Prostate gland (tissue), 2 donors: ENCODE results near the gene MRPS30. TPM values are rescaled to one million over a fixed set of nuclear protein-coding genes. Genes with fewer than 3 reads are reported as not detected.
"Not testable (repeated sequence)": the region's sequence is repeated elsewhere in the genome, so short reads cannot be mapped to it uniquely, and the experiment has no call there.

Experiments
- DNase-seq: peaks from one replicate; pipeline ENCODE4 v3.0.0-alpha.2; 2019; ENCODE audit warnings: low spot score
- H3K27ac ChIP-seq, 2 donors: fragments of 200-600 bp; sonication (generic); 2 replicates each; pipeline ENCODE4 v1.5.1; 2017 to 2019
- H3K27me3 ChIP-seq: fragments of 200-600 bp; sonication (generic); replicated peaks from 2 replicates; pipeline ENCODE4 v1.5.1; 2019; ENCODE audit not compliant: insufficient read depth
- H3K36me3 ChIP-seq, 2 donors: fragments of 200-600 bp; sonication (generic); 1 replicate in 1 of 2; 2 replicates in 1 of 2; pipeline versions ENCODE4 v1.5.1 to v1.8.1; 2017 to 2019
- H3K4me1 ChIP-seq: fragments of 200-600 bp; sonication (generic); replicated peaks from 2 replicates; pipeline ENCODE4 v1.5.1; 2019
- H3K4me3 ChIP-seq, 2 donors: fragments of 200-600 bp; sonication (generic); 2 replicates each; pipeline ENCODE4 v1.5.1; 2017 to 2019
- H3K9me3 ChIP-seq: fragments of 200-600 bp; sonication (generic); 2 replicates; pipeline ENCODE4 v1.5.1; 2017
- POLR2A ChIP-seq: fragments of 450-650 bp; IDR thresholded peaks from one replicate; pipeline ENCODE4 v1.6.1; 2016; ENCODE audit warnings: antibody characterized with exemption, mild to moderate bottlenecking
- POLR2AphosphoS5 ChIP-seq: sonication (generic); formaldehyde crosslinking; IDR thresholded peaks from one replicate; pipeline ENCODE4 v1.6.1; 2017; ENCODE audit warnings: antibody characterized with exemption
- WGBS: methylation state at CpG from one replicate; pipeline ENCODE4 v1.1.5; 2018; 5-methylcytosine and 5-hydroxymethylcytosine counted together
- intact Hi-C: fragments of 100-400 bp; cut with DNase I; formaldehyde crosslinking; loops from one replicate; pipeline ENCODE4 v1.14.2; 2022
- total RNA-seq, 2 donors: library from RNA; depleted of rRNA; stranded (reverse); fragments of >200 nt; gene quantifications; one replicate each; pipeline ENCODE4 v1.1.0, GENCODE V29; 2016
- TF ChIP-seq, protein P1 (sequence below), 4 experiments: fragments of 200-600 bp in 2 of 4; fragments of 450-650 bp in 2 of 4; sonication (generic) in 2 of 4; IDR thresholded peaks; 1 replicate in 3 of 4; 2 replicates in 1 of 4; pipeline ENCODE4 v1.5.1; 2016 to 2019; ENCODE audit warnings: antibody characterized with exemption in 4 of 4, mild to moderate bottlenecking in 2 of 4, moderate library complexity in 2 of 4

MRPS30 gene
- total RNA-seq, 2 donors from 2014 or later = 77.7 to 78.0 TPM

DNA sequence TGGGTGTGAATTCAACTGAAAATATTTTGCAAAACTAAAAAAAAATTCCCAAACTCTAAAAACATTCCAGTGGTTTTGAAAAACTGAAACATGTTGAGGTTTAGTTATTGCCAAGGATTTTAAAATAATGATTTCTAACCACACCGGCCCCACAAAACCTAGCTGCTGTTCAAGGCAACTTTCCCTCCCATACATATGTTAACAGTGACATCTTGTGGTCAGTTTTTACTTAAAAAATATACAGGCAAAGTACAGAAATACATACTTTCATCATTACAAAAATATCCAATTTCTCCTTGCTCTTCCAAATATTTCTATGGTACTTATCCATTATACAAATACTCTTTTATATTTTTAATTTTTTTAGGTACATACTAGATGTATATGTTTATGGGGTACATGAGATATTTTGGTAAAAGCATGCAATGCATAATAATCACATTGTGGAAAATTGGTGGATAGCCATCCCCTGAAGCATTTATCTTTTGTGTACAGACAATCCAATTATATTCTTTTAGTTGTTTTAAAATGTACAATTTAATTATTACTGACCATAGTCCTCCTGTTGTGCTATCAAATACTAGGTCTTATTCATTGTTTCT lies 34.4 kb upstream of the MRPS30 start:
- H3K27me3 ChIP-seq = no peaks in the 10 kb centered on the region
- intact Hi-C loops = loop anchor here (5.0 kb wide), 3 partner anchors 237 to 1142 kb away; no protein-coding TSS in a partner anchor
- H3K36me3 ChIP-seq = no peaks in the 10 kb centered on the region
- no peak for TF ChIP-seq POLR2AphosphoS5
- TF ChIP-seq, protein P1, sequence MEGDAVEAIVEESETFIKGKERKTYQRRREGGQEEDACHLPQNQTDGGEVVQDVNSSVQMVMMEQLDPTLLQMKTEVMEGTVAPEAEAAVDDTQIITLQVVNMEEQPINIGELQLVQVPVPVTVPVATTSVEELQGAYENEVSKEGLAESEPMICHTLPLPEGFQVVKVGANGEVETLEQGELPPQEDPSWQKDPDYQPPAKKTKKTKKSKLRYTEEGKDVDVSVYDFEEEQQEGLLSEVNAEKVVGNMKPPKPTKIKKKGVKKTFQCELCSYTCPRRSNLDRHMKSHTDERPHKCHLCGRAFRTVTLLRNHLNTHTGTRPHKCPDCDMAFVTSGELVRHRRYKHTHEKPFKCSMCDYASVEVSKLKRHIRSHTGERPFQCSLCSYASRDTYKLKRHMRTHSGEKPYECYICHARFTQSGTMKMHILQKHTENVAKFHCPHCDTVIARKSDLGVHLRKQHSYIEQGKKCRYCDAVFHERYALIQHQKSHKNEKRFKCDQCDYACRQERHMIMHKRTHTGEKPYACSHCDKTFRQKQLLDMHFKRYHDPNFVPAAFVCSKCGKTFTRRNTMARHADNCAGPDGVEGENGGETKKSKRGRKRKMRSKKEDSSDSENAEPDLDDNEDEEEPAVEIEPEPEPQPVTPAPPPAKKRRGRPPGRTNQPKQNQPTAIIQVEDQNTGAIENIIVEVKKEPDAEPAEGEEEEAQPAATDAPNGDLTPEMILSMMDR (IDR thresholded peaks at IDR 0.05) = peak; percentile 8 to 51 (median 49)
- TF ChIP-seq POLR2A = no peak
- WGBS = 5% methylated on average over 1 of the region's 1 CpG
- H3K27ac ChIP-seq = no peak overlapping the region
- no peaks in the 10 kb centered on the region for H3K9me3 ChIP-seq
- H3K4me1 ChIP-seq = no peaks in the 10 kb centered on the region
- no peak for DNase-seq
- no peak overlapping the region for H3K4me3 ChIP-seq

DNA sequence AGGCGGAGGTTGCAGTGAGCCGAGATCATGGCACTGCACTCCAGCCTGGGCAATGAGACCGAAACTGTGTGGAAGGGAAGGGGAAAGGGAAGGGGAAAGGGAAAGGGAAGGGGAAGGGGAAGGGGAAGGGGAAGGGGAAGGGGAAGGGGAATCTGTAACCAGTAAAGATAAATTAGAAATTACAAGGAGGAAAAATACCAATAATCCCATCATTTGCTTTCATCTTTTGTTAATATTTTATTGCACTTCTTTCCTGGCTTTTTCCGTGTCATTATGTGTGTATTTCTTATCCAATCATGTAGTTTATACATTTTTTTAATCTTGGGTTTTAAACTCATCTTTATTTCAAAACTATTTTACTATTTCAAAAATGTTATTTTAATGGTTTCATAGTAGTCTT lies 29.6 kb upstream of the MRPS30 start:
- TF ChIP-seq, protein P1 (IDR thresholded peaks at IDR 0.05) = no peak
- no peak for TF ChIP-seq POLR2AphosphoS5
- no peak for TF ChIP-seq POLR2A
- H3K4me3 ChIP-seq = no peak overlapping the region
- H3K4me1 ChIP-seq = no peaks in the 10 kb centered on the region
- 92% methylated on average over 4 of the region's 4 CpGs for WGBS
- DNase-seq = no peak
- intact Hi-C loops = no loop called here
- no peaks in the 10 kb centered on the region for H3K9me3 ChIP-seq
- H3K36me3 ChIP-seq = no peaks in the 10 kb centered on the region
- H3K27ac ChIP-seq = no peak overlapping the region
- no peaks in the 10 kb centered on the region for H3K27me3 ChIP-seq

DNA sequence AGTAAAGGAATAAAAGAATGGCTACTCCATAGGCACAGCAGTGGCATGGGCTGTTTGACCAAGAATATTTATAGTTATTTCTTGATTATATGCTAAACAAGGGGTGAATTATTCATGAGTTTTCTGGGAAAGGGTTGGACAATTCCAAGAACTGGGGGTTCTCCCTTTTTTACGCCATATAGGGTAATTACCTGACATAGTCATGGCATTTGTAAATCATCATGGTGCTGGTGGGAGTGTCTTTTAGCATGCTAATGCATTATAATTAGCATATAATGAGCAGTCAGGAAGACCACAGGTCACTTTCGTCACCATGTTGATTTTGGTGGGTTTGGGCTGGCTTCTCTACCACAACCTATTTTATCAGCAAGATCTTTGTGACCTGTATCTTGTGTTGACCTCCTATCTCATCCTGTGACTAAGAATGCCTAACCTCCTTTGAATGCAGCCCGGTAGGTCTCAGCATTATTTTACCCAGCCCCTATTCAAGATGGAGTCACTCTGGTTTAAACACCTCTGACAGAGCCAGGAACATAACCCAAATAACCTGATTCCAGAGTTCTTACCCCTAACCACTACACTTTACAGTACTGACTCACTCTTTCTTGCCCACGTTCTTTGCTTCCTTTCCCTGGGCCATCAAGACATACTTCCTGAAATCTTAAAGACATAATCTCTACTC lies 25.0 kb upstream of the MRPS30 start:
- intact Hi-C loops = no loop called here
- TF ChIP-seq, protein P1 (IDR thresholded peaks at IDR 0.05) = no peak
- TF ChIP-seq POLR2AphosphoS5 = no peak
- TF ChIP-seq POLR2A = no peak
- no peaks in the 10 kb centered on the region for H3K36me3 ChIP-seq
- H3K4me1 ChIP-seq = no peaks in the 10 kb centered on the region
- no peak for DNase-seq
- H3K9me3 ChIP-seq = no peaks in the 10 kb centered on the region
- H3K27ac ChIP-seq = no peak overlapping the region
- H3K27me3 ChIP-seq = no peaks in the 10 kb centered on the region
- H3K4me3 ChIP-seq = no peak overlapping the region
- WGBS = 94% methylated on average over 4 of the region's 4 CpGs

- no peaks in the 10 kb centered on the region for H3K27me3 ChIP-seq
- H3K9me3 ChIP-seq = no peaks in the 10 kb centered on the region
- H3K4me3 ChIP-seq = no peak overlapping the region
- H3K27ac ChIP-seq = no peak overlapping the region
- intact Hi-C loops = no loop called here
- no peak for TF ChIP-seq POLR2AphosphoS5
- TF ChIP-seq, protein P1 (IDR thresholded peaks at IDR 0.05) = no peak
- TF ChIP-seq POLR2A = no peak
- no peak for DNase-seq
- no peaks in the 10 kb centered on the region for H3K36me3 ChIP-seq
- WGBS = 98% methylated on average over 3 of the region's 3 CpGs
- H3K4me1 ChIP-seq = no peaks in the 10 kb centered on the region
Measured at GRCh38 chr5:44787731-44788130, 21.0 kb upstream of the MRPS30 start.

GRCh38 chr5:44789372-44789995 lies 19.3 kb upstream of the MRPS30 start:
- intact Hi-C loops, H3K9me3 ChIP-seq, H3K27me3 ChIP-seq, DNase-seq, H3K4me3 ChIP-seq, H3K4me1 ChIP-seq, H3K27ac ChIP-seq, H3K36me3 ChIP-seq: not testable (repeated sequence)
- WGBS = 87% methylated on average over 11 of the region's 11 CpGs

DNA sequence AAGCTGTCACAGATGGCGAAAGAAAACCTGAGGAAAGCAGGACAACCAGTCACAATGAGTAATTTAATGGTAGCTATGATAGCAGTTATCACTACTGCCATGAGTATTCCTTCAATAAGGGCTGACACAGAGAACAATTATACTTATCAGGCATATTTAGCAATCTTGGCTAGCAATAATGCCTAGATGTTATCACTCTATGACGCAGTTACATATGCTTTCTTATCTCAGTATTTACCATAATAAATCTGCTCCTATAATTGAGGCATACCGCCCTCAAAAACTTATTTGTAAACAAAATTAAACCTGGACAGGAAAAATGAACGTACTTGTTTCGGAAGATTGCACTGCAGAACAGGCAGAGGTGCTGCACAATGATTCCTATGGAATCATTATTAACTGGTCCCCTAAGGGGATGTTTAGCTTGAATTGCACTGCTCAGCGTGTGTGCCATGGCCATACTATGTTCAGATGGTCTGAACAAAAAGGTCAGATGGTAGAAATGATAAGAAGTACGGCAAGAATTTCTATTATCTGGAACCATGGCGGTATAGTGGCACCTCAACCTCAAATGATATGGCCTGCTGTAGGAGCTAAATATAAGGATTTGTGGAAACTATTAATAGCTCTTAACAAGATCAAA lies 16.6 kb upstream of the MRPS30 start:
- H3K9me3 ChIP-seq, H3K4me1 ChIP-seq, H3K27ac ChIP-seq, H3K27me3 ChIP-seq, intact Hi-C loops, H3K4me3 ChIP-seq, DNase-seq, H3K36me3 ChIP-seq: not testable (repeated sequence)
- 95% methylated on average over 8 of the region's 8 CpGs for WGBS
